Tibial artery (tissue), 4 donors: Measurements from ENCODE around the gene DTYMK.

ENCODE experiments used
- DNase-seq, 2 donors: peaks; one replicate each; pipeline ENCODE4 v3.0.0-alpha.2; 2019
- H3K27ac ChIP-seq, 2 donors: fragments of 200-600 bp; sonication (generic) in 1 of 2; 1 replicate in 1 of 2; 2 replicates in 1 of 2; pipeline ENCODE4 v1.5.1; 2018 to 2019; ENCODE audit warnings: mild to moderate bottlenecking in 1 of 2
- H3K27me3 ChIP-seq, 2 donors: fragments of 200-600 bp; sonication (generic) in 1 of 2; one replicate each; pipeline versions ENCODE4 v1.5.1 to v1.6.0; 2016 to 2019
- H3K36me3 ChIP-seq, 3 donors: fragments of 200-600 bp; sonication (generic) in 2 of 3; one replicate each; pipeline ENCODE4 v1.5.1; 2016 to 2019; ENCODE audit warnings: mild to moderate bottlenecking in 2 of 3
- H3K4me1 ChIP-seq, 4 donors: fragments of 200-600 bp; sonication (generic) in 2 of 4; 1 replicate in 3 of 4; 2 replicates in 1 of 4; pipeline ENCODE4 v1.5.1; 2016 to 2019
- H3K4me3 ChIP-seq, 2 donors: fragments of 200-600 bp; sonication (generic) in 1 of 2; 1 replicate in 1 of 2; 2 replicates in 1 of 2; pipeline ENCODE4 v1.5.1; 2018 to 2019; ENCODE audit warnings: mild to moderate bottlenecking in 2 of 2
- H3K9me3 ChIP-seq, 3 donors: fragments of 200-600 bp; sonication (generic) in 1 of 3; one replicate each; pipeline ENCODE4 v1.5.1; 2016 to 2019
- CTCF ChIP-seq, 2 experiments: fragments of 200-600 bp in 1 of 2; fragments of 450-650 bp in 1 of 2; IDR thresholded peaks; one replicate each; pipeline ENCODE4 v1.5.1; 2017 to 2019; ENCODE audit warnings: antibody characterized with exemption in 2 of 2, mild to moderate bottlenecking in 1 of 2, moderate library complexity in 1 of 2
- intact Hi-C: fragments of 100-400 bp; cut with DNase I; formaldehyde crosslinking; loops from one replicate; pipeline ENCODE4 v1.15.0; 2023; ENCODE audit warnings: low total_unique reads

The DTYMK gene

GRCh38 chr2:241649927-241650326 is 36.7 kb downstream of the DTYMK start:
- peaks cover 17 to 50% (median 38%) of the 10 kb centered on the region in 3 donors for H3K36me3 ChIP-seq

GRCh38 chr2:241649404-241649803 is 37.2 kb downstream of the DTYMK start:
- TF ChIP-seq CTCF (IDR thresholded peaks at IDR 0.05), result no peak

More at GRCh38 chr2:241649927-241650326, 36.7 kb downstream of the DTYMK start:
- intact Hi-C loops, result no loop called here
- no peak for TF ChIP-seq CTCF (IDR thresholded peaks at IDR 0.05)
- H3K27me3 ChIP-seq, result no peaks in the 10 kb centered on the region
- H3K4me3 ChIP-seq, result no peak overlapping the region
- no peaks in the 10 kb centered on the region for H3K9me3 ChIP-seq
- H3K4me1 ChIP-seq, result peaks cover 0 to 6% (median 0%) of the 10 kb centered on the region in 4 donors
- no peak for DNase-seq
- H3K27ac ChIP-seq, result no peak overlapping the region

GRCh38 chr2:241648453-241648852 is 38.2 kb downstream of the DTYMK start:
- no peak for TF ChIP-seq CTCF (IDR thresholded peaks at IDR 0.05)
- intact Hi-C loops, result no loop called here
- Histone ChIP-seq H3K4me1 (peaks cover 0 to 6% (median 0%) of the 10 kb centered on the region in 4 donors), H3K27ac (no peak overlapping the region), H3K9me3 (no peaks in the 10 kb centered on the region), H3K27me3 (no peaks in the 10 kb centered on the region), H3K4me3 (no peak overlapping the region), H3K36me3 (peaks cover 12 to 42% (median 30%) of the 10 kb centered on the region in 3 donors)
- no peak for DNase-seq

More at GRCh38 chr2:241649404-241649803, 37.2 kb downstream of the DTYMK start:
- DNase-seq, result no peak
- Histone ChIP-seq H3K9me3 (no peaks in the 10 kb centered on the region), H3K36me3 (peaks cover 12 to 46% (median 33%) of the 10 kb centered on the region in 3 donors), H3K27me3 (no peaks in the 10 kb centered on the region), H3K27ac (no peak overlapping the region), H3K4me3 (no peak overlapping the region), H3K4me1 (peaks cover 0 to 6% (median 0%) of the 10 kb centered on the region in 4 donors)
- intact Hi-C loops, result no loop called here

GRCh38 chr2:241645915-241646645 is 40.5 kb downstream of the DTYMK start:
- no peak for TF ChIP-seq CTCF (IDR thresholded peaks at IDR 0.05)
- H3K4me3 ChIP-seq, result no peak overlapping the region
- peaks cover 0 to 11% (median 0%) of the 10 kb centered on the region in 4 donors for H3K4me1 ChIP-seq
- no peaks in the 10 kb centered on the region for H3K9me3 ChIP-seq
- no peaks in the 10 kb centered on the region for H3K27me3 ChIP-seq
- no peak for DNase-seq
- peaks cover 0 to 18% (median 8%) of the 10 kb centered on the region in 3 donors for H3K36me3 ChIP-seq
- H3K27ac ChIP-seq, result no peak overlapping the region
- intact Hi-C loops, result no loop called here

GRCh38 chr2:241645056-241645914 is 41.3 kb downstream of the DTYMK start:
- no peak for DNase-seq
- Histone ChIP-seq H3K4me1 (peaks cover 0 to 17% (median 0%) of the 10 kb centered on the region in 4 donors), H3K27ac (no peak overlapping the region), H3K27me3 (no peaks in the 10 kb centered on the region), H3K9me3 (no peaks in the 10 kb centered on the region), H3K36me3 (peaks cover 0 to 13% (median 4%) of the 10 kb centered on the region in 3 donors), H3K4me3 (no peak overlapping the region)
- no peak for TF ChIP-seq CTCF (IDR thresholded peaks at IDR 0.05)
- intact Hi-C loops, result no loop called here
